Caco-2 (cell line): ENCODE data around the gene ASB4. TPM values are rescaled to one million over a fixed set of nuclear protein-coding genes. Genes with fewer than 3 reads are reported as not detected.

Experiments
- BruUV-seq: library from RNA; stranded (reverse); fragments of 400-500 nt; replicated peaks from 2 replicates; lab custom pipeline; 2021; lab: Mats Ljungman, UMichigan
- CTCF ChIA-PET: fragments of 300-600 bp; sonication (Branson Sonifier 250); formaldehyde crosslinking; loops from one replicate; lab custom pipeline; 2022; ENCODE audit warnings: antibody characterized with exemption; lab: Charles Lee
- POLR2A ChIA-PET: fragments of 300-600 bp; sonication (Branson Sonifier 250); formaldehyde crosslinking; loops from one replicate; lab custom pipeline; 2022; ENCODE audit warnings: antibody characterized with exemption; lab: Charles Lee
- DNase-seq, 2 experiments: peaks; one replicate each; pipeline versions ENCODE4 v3.0.0 to v3.0.0-alpha.2; 2020 to 2022
- H3K27me3 ChIP-seq: replicated peaks from 2 replicates; pipeline ENCODE4 v1.6.0; 2011; ENCODE audit warnings: low read length; ENCODE audit not compliant: control insufficient read depth, insufficient read depth
- H3K36me3 ChIP-seq: 2 replicates; pipeline ENCODE4 v1.5.1; 2011; ENCODE audit warnings: low read length; ENCODE audit not compliant: control insufficient read depth, insufficient read depth
- H3K4me1 ChIP-seq: fragments of 250-450 bp; sonication (Bioruptor Pico); 2 replicates; pipeline ENCODE4 v1.5.1; 2020; ENCODE audit warnings: mild to moderate bottlenecking
- H3K4me3 ChIP-seq: 2 replicates; pipeline ENCODE4 v1.5.1; 2011; ENCODE audit warnings: low read depth, mild to moderate bottlenecking, control low read depth, low read length
- H3K9me3 ChIP-seq: fragments of 250-450 bp; sonication (Bioruptor Pico); 2 replicates; pipeline ENCODE4 v1.5.1; 2020; ENCODE audit warnings: mild to moderate bottlenecking, moderate library complexity
- H3K27ac Mint-ChIP-seq: one replicate; pipeline ENCODE4 v1.8.0; 2022; ENCODE audit warnings: mixed read lengths; ENCODE audit not compliant: unreplicated experiment
- H3K27me3 Mint-ChIP-seq: one replicate; pipeline ENCODE4 v1.8.0; 2022; ENCODE audit warnings: mixed read lengths; ENCODE audit not compliant: insufficient read depth, unreplicated experiment
- H3K36me3 Mint-ChIP-seq: one replicate; pipeline ENCODE4 v1.8.0; 2022; ENCODE audit warnings: mild to moderate bottlenecking, mixed read lengths; ENCODE audit not compliant: insufficient read depth, unreplicated experiment
- H3K4me1 Mint-ChIP-seq: one replicate; pipeline ENCODE4 v1.8.0; 2022; ENCODE audit warnings: low read depth, mixed read lengths; ENCODE audit not compliant: unreplicated experiment
- H3K4me3 Mint-ChIP-seq: one replicate; pipeline ENCODE4 v1.8.0; 2022; ENCODE audit warnings: mild to moderate bottlenecking, moderate library complexity, mixed read lengths; ENCODE audit not compliant: unreplicated experiment
- H3K9me3 Mint-ChIP-seq: one replicate; pipeline ENCODE4 v1.8.0; 2022; ENCODE audit warnings: mixed read lengths; ENCODE audit not compliant: unreplicated experiment
- intact Hi-C: fragments of 100-400 bp; cut with micrococcal nuclease; formaldehyde crosslinking; loops from one replicate; pipeline ENCODE4 v1.10.0; 2022; ENCODE audit not compliant: unreplicated experiment
- total RNA-seq: library from RNA; stranded (reverse); gene quantifications from 2 replicates; pipeline ENCODE4 v1.2.3, GENCODE V29; 2022
- TF ChIP-seq, protein P1 (sequence below), 2 experiments: fragments of 200-600 bp in 1 of 2; IDR thresholded peaks; 1 replicate in 1 of 2; 2 replicates in 1 of 2; pipeline versions ENCODE4 v1.5.1 to v1.8.0; 2011 to 2022; ENCODE audit warnings: antibody characterized with exemption in 1 of 2, control low read depth in 1 of 2, inconsistent platforms in 1 of 2, low read depth in 1 of 2, low read length in 1 of 2, mild to moderate bottlenecking in 1 of 2, moderate library complexity in 1 of 2; ENCODE audit not compliant: insufficient read depth in 1 of 2, severe bottlenecking in 1 of 2, unreplicated experiment in 1 of 2

Gene ASB4
- total RNA-seq, 1 experiment from 2014 or later, result not detected

DNA sequence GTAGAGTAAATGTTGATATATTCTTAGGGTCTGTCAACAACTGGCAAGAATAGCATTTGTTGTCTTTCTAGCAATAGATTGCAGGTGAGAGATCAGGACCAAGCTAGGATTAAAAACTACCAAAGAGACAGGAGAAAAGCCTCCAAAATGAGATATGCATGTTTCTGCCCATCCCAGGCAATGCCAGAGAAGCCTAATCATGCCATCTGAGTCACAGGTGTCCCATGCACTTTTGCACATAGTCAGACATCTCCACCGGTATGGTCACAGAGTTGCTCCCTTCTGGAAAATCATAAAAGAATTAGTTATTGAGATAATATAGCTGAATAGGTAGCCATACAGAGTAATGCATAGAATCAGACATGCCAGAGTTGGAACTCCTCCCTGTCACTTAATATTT, 59.9 kb downstream of the ASB4 start:
- Mint-ChIP-seq H3K36me3 (no peaks in the 10 kb centered on the region), H3K4me1 (peaks cover 7% of the 10 kb centered on the region), H3K9me3 (no peaks in the 10 kb centered on the region), H3K27me3 (no peaks in the 10 kb centered on the region), H3K4me3 (peak overlapping the region; percentile 19), H3K27ac (no peak overlapping the region)
- BruUV-seq, result no TSS peak
- DNase-seq, result no peak
- no peak overlapping the region for H3K4me3 ChIP-seq
- no peaks in the 10 kb centered on the region for H3K9me3 ChIP-seq
- no peaks in the 10 kb centered on the region for H3K36me3 ChIP-seq
- POLR2A ChIA-PET, result no interaction called here
- no peaks in the 10 kb centered on the region for H3K4me1 ChIP-seq
- intact Hi-C loops, result loop anchor here (1.0 kb wide), 1 partner anchor 141 kb away; no protein-coding TSS in a partner anchor
- CTCF ChIA-PET, result interaction anchor here (0.5 to 2.8 kb wide), 8 partner anchors 17 to 145 kb away, joined by 3 to 62 read pairs (median 8); no protein-coding TSS in a partner anchor
- TF ChIP-seq, protein P1, sequence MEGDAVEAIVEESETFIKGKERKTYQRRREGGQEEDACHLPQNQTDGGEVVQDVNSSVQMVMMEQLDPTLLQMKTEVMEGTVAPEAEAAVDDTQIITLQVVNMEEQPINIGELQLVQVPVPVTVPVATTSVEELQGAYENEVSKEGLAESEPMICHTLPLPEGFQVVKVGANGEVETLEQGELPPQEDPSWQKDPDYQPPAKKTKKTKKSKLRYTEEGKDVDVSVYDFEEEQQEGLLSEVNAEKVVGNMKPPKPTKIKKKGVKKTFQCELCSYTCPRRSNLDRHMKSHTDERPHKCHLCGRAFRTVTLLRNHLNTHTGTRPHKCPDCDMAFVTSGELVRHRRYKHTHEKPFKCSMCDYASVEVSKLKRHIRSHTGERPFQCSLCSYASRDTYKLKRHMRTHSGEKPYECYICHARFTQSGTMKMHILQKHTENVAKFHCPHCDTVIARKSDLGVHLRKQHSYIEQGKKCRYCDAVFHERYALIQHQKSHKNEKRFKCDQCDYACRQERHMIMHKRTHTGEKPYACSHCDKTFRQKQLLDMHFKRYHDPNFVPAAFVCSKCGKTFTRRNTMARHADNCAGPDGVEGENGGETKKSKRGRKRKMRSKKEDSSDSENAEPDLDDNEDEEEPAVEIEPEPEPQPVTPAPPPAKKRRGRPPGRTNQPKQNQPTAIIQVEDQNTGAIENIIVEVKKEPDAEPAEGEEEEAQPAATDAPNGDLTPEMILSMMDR (IDR thresholded peaks at IDR 0.05; ENCODE audit: insufficient read depth in 1 of 2, low read depth in 1 of 2, low read length in 1 of 2, severe bottlenecking in 1 of 2, unreplicated experiment in 1 of 2), result no peak
- no peaks in the 10 kb centered on the region for H3K27me3 ChIP-seq

DNA sequence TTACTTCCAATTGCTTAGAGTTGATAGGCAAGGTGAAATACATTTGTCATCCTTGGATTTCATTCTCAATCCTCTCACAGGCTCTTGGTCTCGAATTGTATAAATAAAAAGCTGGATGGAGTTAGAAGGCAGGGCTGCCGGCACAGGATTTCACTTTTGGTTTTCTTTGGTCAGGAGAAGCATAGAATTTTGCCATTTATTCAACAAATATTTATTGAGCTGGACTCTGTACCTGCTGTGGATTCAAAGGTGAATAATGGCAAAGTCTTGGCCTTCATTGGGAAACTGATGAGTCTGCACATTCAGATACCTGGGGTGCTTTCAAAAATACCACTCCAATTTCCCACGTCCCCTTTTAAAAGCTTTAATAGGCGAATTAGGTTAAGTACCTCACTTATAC, 60.9 kb downstream of the ASB4 start:
- TF ChIP-seq, protein P1 (IDR thresholded peaks at IDR 0.05; ENCODE audit: insufficient read depth in 1 of 2, low read depth in 1 of 2, low read length in 1 of 2, severe bottlenecking in 1 of 2, unreplicated experiment in 1 of 2), result no peak
- no peak overlapping the region for H3K27ac Mint-ChIP-seq
- H3K27me3 Mint-ChIP-seq, result no peaks in the 10 kb centered on the region
- ChIA-PET CTCF (interaction anchor here (2.7 to 2.8 kb wide), 2 partner anchors 62 to 141 kb away, joined by 10 to 62 read pairs; no protein-coding TSS in a partner anchor), POLR2A (no interaction called here)
- BruUV-seq, result no TSS peak
- no peaks in the 10 kb centered on the region for H3K9me3 Mint-ChIP-seq
- peaks cover 7% of the 10 kb centered on the region for H3K4me1 Mint-ChIP-seq
- intact Hi-C loops, result no loop called here
- H3K4me1 ChIP-seq, result no peaks in the 10 kb centered on the region
- H3K36me3 Mint-ChIP-seq, result no peaks in the 10 kb centered on the region
- no peaks in the 10 kb centered on the region for H3K36me3 ChIP-seq
- no peaks in the 10 kb centered on the region for H3K9me3 ChIP-seq
- H3K27me3 ChIP-seq, result no peaks in the 10 kb centered on the region
- no peak overlapping the region for H3K4me3 ChIP-seq
- DNase-seq, result no peak
- H3K4me3 Mint-ChIP-seq, result no peak overlapping the region

DNA sequence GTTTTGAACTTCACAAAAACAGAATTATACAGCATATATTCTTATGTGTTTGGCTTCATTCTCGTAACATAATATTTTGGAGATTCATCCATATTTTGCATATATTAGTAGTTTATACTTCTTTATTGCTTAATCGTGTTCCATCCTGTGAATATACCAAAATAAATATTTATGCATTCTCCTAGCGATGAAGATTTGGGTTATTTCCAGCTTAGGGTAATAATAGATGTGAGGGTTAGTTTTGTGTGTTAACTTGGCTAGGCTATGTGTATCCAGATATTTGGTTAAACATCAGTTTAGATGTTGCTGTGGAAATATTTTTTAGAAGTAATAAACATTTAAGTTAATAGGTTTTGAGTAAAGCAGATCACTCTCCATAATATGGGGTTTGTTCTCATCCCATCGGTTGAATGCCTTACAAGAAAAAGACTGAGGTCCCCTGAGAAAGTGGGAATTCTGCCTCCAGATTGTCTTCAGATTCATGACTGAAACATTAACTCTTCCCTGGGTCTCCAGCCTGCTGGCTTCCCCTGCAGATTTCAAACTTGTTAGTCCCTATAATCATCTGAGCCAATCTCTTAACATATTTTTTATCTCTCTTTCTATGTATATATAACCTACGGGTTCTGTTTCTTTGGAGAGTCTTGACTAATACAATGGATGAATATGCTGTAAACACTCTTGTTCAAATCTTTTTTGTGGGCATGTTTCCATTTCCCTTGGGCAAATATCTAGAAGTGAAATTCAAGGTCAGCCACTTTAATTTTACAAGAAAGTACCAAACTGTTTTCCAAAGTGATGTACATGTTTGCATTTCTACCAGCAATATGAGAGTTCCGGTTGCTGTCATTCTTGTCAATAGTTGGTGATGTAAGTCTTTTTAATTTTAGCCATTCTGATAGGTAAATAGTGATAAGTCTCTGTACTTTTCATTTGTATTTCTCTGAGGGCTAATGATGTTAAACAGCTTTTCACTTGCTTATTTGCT, 61.9 kb downstream of the ASB4 start:
- BruUV-seq, result no TSS peak
- POLR2A ChIA-PET, result no interaction called here

More for the DNA sequence above, 61.9 kb downstream of the ASB4 start:
- Mint-ChIP-seq H3K27me3 (no peaks in the 10 kb centered on the region), H3K36me3 (no peaks in the 10 kb centered on the region), H3K4me3 (no peak overlapping the region), H3K9me3 (no peaks in the 10 kb centered on the region), H3K27ac (no peak overlapping the region), H3K4me1 (peaks cover 7% of the 10 kb centered on the region)
- intact Hi-C loops, result no loop called here
- TF ChIP-seq, protein P1 (IDR thresholded peaks at IDR 0.05; ENCODE audit: insufficient read depth in 1 of 2, low read depth in 1 of 2, low read length in 1 of 2, severe bottlenecking in 1 of 2, unreplicated experiment in 1 of 2), result no peak
- no peak for DNase-seq
- CTCF ChIA-PET, result interaction anchor here (2.7 to 2.8 kb wide), 2 partner anchors 61 to 140 kb away, joined by 10 to 62 read pairs; no protein-coding TSS in a partner anchor
- Histone ChIP-seq H3K36me3 (no peaks in the 10 kb centered on the region), H3K4me3 (no peak overlapping the region), H3K27me3 (no peaks in the 10 kb centered on the region), H3K4me1 (no peaks in the 10 kb centered on the region), H3K9me3 (no peaks in the 10 kb centered on the region)
